HG03558 (cell line): ENCODE results near the gene SLC39A8.
"Not testable (repeated sequence)": the region's sequence is repeated elsewhere in the genome, so short reads cannot be mapped to it uniquely, and the experiment has no call there.

Experiments used
- ATAC-seq: cut with Tn5 transposase; IDR thresholded peaks from one replicate; pipeline ENCODE4 v1.9.1; 2021; ENCODE audit warnings: moderate number of reproducible peaks; ENCODE audit not compliant: unreplicated experiment; ENCODE audit errors: extremely low read depth

SLC39A8 gene

GRCh38 chr4:102308032-102308799 is 37.1 kb downstream of the SLC39A8 start:
- no peak for ATAC-seq

- no peak for ATAC-seq
Observed at GRCh38 chr4:102305666-102306065, 39.6 kb downstream of the SLC39A8 start.

- no peak for ATAC-seq
Observed at GRCh38 chr4:102302762-102303161, 42.5 kb downstream of the SLC39A8 start.

GRCh38 chr4:102301167-102301566 is 44.1 kb downstream of the SLC39A8 start:
- no peak for ATAC-seq

GRCh38 chr4:102299354-102300107 is 45.8 kb downstream of the SLC39A8 start:
- peak; percentile 65 for ATAC-seq

GRCh38 chr4:102298716-102299115 is 46.6 kb downstream of the SLC39A8 start:
- ATAC-seq = no peak

- ATAC-seq = no peak
Observed at GRCh38 chr4:102295153-102295862, 50.0 kb downstream of the SLC39A8 start.

- ATAC-seq = no peak
Observed at GRCh38 chr4:102288497-102288896, 56.8 kb downstream of the SLC39A8 start.

- no peak for ATAC-seq
Observed at GRCh38 chr4:102285831-102286230, 59.5 kb downstream of the SLC39A8 start.

- ATAC-seq = no peak
Observed at GRCh38 chr4:102281171-102281839, 64.0 kb downstream of the SLC39A8 start.

GRCh38 chr4:102273317-102273716 is 72.0 kb downstream of the SLC39A8 start:
- ATAC-seq = not testable (repeated sequence)

GRCh38 chr4:102272318-102272717 is 73.0 kb downstream of the SLC39A8 start:
- no peak for ATAC-seq

- no peak for ATAC-seq
Observed at GRCh38 chr4:102268355-102268754, 76.9 kb downstream of the SLC39A8 start.

- ATAC-seq = peak; percentile 92
Observed at GRCh38 chr4:102263024-102263787, 82.1 kb downstream of the SLC39A8 start.

- ATAC-seq = no peak
Observed at GRCh38 chr4:102259702-102260101, 85.6 kb downstream of the SLC39A8 start.

- ATAC-seq = no peak
Observed at GRCh38 chr4:102259081-102259480, 86.2 kb downstream of the SLC39A8 start.

- no peak for ATAC-seq
Observed at GRCh38 chr4:102256321-102256720, 89.0 kb downstream of the SLC39A8 start.

- ATAC-seq = no peak
Observed at GRCh38 chr4:102253860-102254259, 91.4 kb downstream of the SLC39A8 start.

GRCh38 chr4:102252171-102252570 is 93.1 kb downstream of the SLC39A8 start:
- ATAC-seq = no peak

- no peak for ATAC-seq
Observed at GRCh38 chr4:102250341-102250740, 94.9 kb downstream of the SLC39A8 start.
